Endothelial cell of umbilical vein (primary cell): ENCODE results near the gene TMEM42. TPM values are rescaled to one million over a fixed set of nuclear protein-coding genes. Genes with fewer than 3 reads are reported as not detected.

Source experiments
- BruUV-seq: library from RNA; stranded (reverse); fragments of 400-500 nt; replicated peaks from 2 replicates; lab custom pipeline; 2021; lab: Mats Ljungman, UMichigan
- CTCF ChIA-PET: fragments of 300-600, 350-600 bp; sonication (Branson Sonifier 250); formaldehyde crosslinking; loops from one replicate; lab custom pipeline; 2021; ENCODE audit warnings: antibody characterized with exemption, inconsistent platforms; lab: Charles Lee
- POLR2A ChIA-PET: fragments of 300-600, 350-600 bp; sonication (Branson Sonifier 250); formaldehyde crosslinking; loops from one replicate; lab custom pipeline; 2021; ENCODE audit warnings: antibody characterized with exemption, inconsistent platforms; lab: Charles Lee
- DNase-seq: peaks from one replicate; pipeline ENCODE4 v3.0.0-alpha.2; 2011; ENCODE audit warnings: low read depth, low spot score
- FAIRE-seq: peaks from 2 replicates; lab custom pipeline; 2011; peaks lifted over from hg19 to GRCh38; lab: Jason Lieb, UNC
- H2AFZ ChIP-seq: 2 replicates; pipeline ENCODE4 v1.6.0; 2012; ENCODE audit warnings: low read depth, low read length, control low read depth, inconsistent platforms
- H3K27ac ChIP-seq: 2 replicates; pipeline ENCODE4 v1.5.1; 2011; ENCODE audit warnings: low read depth, mild to moderate bottlenecking, control low read depth, low read length, moderate library complexity; ENCODE audit not compliant: insufficient read depth
- H3K27me3 ChIP-seq, 2 experiments: 2 replicates each; pipeline versions ENCODE4 v1.6.0 to v1.6.1; 2011; ENCODE audit warnings: low read length in 2 of 2, mixed read lengths in 1 of 2; ENCODE audit not compliant: control insufficient read depth in 2 of 2, insufficient read depth in 2 of 2
- H3K36me3 ChIP-seq, 2 experiments: 2 replicates in 1 of 2; 3 replicates in 1 of 2; pipeline ENCODE4 v1.5.1; 2011; ENCODE audit warnings: low read length in 2 of 2, mild to moderate bottlenecking in 1 of 2, moderate library complexity in 1 of 2; ENCODE audit not compliant: control insufficient read depth in 2 of 2, insufficient read depth in 2 of 2; ENCODE audit errors: extremely low read depth in 1 of 2
- H3K4me1 ChIP-seq: 3 replicates; pipeline ENCODE4 v1.5.1; 2011; ENCODE audit warnings: mild to moderate bottlenecking, low read length; ENCODE audit not compliant: control insufficient read depth, insufficient read depth; ENCODE audit errors: extremely low read depth
- H3K4me2 ChIP-seq: 2 replicates; pipeline ENCODE4 v1.6.1; 2011; ENCODE audit warnings: low read length, control low read depth, mixed read lengths; ENCODE audit not compliant: insufficient read depth
- H3K4me3 ChIP-seq, 3 experiments: fragments of 200-600 bp in 1 of 3; sonication (generic), shearing (Covaris generic) in 1 of 3; replicated peaks in 1 of 3; 2 replicates each; pipeline ENCODE4 v1.5.1; 2011 to 2016; ENCODE audit warnings: control low read depth in 3 of 3, low read length in 3 of 3, mild to moderate bottlenecking in 2 of 3, inconsistent platforms in 1 of 3, low read depth in 1 of 3, moderate library complexity in 1 of 3; ENCODE audit not compliant: insufficient read depth in 1 of 3
- H3K79me2 ChIP-seq: 2 replicates; pipeline ENCODE4 v1.6.0; 2012; ENCODE audit warnings: low read length, inconsistent platforms; ENCODE audit not compliant: control insufficient read depth, insufficient read depth
- H3K9ac ChIP-seq: replicated peaks from 2 replicates; pipeline ENCODE3; 2011; ENCODE audit warnings: low read length, control low read depth; ENCODE audit not compliant: insufficient read depth; ENCODE audit errors: extremely low read depth
- H3K9me1 ChIP-seq: replicated peaks from 3 replicates; pipeline ENCODE4 v1.6.0; 2011; ENCODE audit warnings: mild to moderate bottlenecking, low read length; ENCODE audit not compliant: control insufficient read depth, insufficient read depth; ENCODE audit errors: extremely low read depth
- H3K9me3 ChIP-seq: replicated peaks from 2 replicates; pipeline ENCODE4 v1.5.1; 2012; ENCODE audit warnings: low read length, inconsistent platforms; ENCODE audit not compliant: control insufficient read depth, insufficient read depth
- H4K20me1 ChIP-seq: replicated peaks from 2 replicates; pipeline ENCODE3; 2011; ENCODE audit warnings: mild to moderate bottlenecking, low read length; ENCODE audit not compliant: control insufficient read depth, insufficient read depth; ENCODE audit errors: extremely low read depth
- FOS ChIP-seq: IDR thresholded peaks from 2 replicates; pipeline ENCODE4 v1.6.1; 2011; ENCODE audit warnings: mild to moderate bottlenecking, low read length, moderate library complexity, borderline replicate concordance; ENCODE audit not compliant: insufficient read depth
- MYC ChIP-seq: IDR thresholded peaks from one replicate; pipeline ENCODE4 v1.6.1; 2011; ENCODE audit warnings: mild to moderate bottlenecking, low read depth, low read length
- dilution Hi-C: fragments of 300-500 bp; cut with MboI; formaldehyde crosslinking; loops from one replicate; pipeline ENCODE4 v1.15.0; 2019; ENCODE audit warnings: low sequenced_read_pairs; ENCODE audit not compliant: extremely low pct_ligation_motif_present
- intact Hi-C: fragments of 100-400 bp; cut with micrococcal nuclease; formaldehyde crosslinking; loops from one replicate; pipeline ENCODE4 v1.10.0; 2022
- polyA plus RNA-seq, 4 experiments: library from polyadenylated mRNA; depleted of rRNA in 3 of 4; stranded (reverse) in 3 of 4; unstranded in 1 of 4; fragments of >200 nt; gene quantifications; 2 replicates each; pipeline versions ENCODE4 v1.2.1 to v1.2.3, GENCODE V29; 2011 to 2012; ENCODE audit warnings: missing spikeins in 1 of 4
- total RNA-seq: library from RNA; stranded (reverse); gene quantifications from 2 replicates; pipeline ENCODE4 v1.2.3, GENCODE V29; 2021

The TMEM42 gene
- total and polyA plus RNA-seq, 2 donors (not counting 3 experiments of a cell fraction or from before 2014, with no cell fraction given), result 10.6 to 46.4 TPM

GRCh38 chr3:44893097-44893496 is 31.4 kb downstream of the TMEM42 start:
- Histone ChIP-seq H3K27ac (no peak overlapping the region), H3K79me2 (no peaks in the 10 kb centered on the region), H3K4me3 (no peak overlapping the region), H3K4me1 (no peaks in the 10 kb centered on the region), H3K9me1 (no peaks in the 10 kb centered on the region), H3K9me3 (no peaks in the 10 kb centered on the region), H2AFZ (no peak overlapping the region), H3K36me3 (no peaks in the 10 kb centered on the region), H3K27me3 (no peaks in the 10 kb centered on the region), H4K20me1 (no peaks in the 10 kb centered on the region), H3K4me2 (no peak overlapping the region), H3K9ac (no peak overlapping the region)
- no peak for TF ChIP-seq MYC
- ChIA-PET POLR2A (no interaction called here), CTCF (interaction anchor here (0.8 kb wide), 1 partner anchor 22 kb away, joined by 3 read pairs; no protein-coding TSS in a partner anchor)
- DNase-seq, result no peak
- no peak for FAIRE-seq
- dilution Hi-C loops, result no loop called here
- BruUV-seq, result no TSS peak
- intact Hi-C loops, result no loop called here

- Histone ChIP-seq H3K4me3 (no peak overlapping the region), H4K20me1 (no peaks in the 10 kb centered on the region), H3K4me1 (no peaks in the 10 kb centered on the region), H3K9me1 (no peaks in the 10 kb centered on the region), H3K9ac (no peak overlapping the region), H3K9me3 (no peaks in the 10 kb centered on the region), H3K27me3 (no peaks in the 10 kb centered on the region), H2AFZ (no peak overlapping the region), H3K79me2 (no peaks in the 10 kb centered on the region), H3K36me3 (no peaks in the 10 kb centered on the region), H3K4me2 (no peak overlapping the region), H3K27ac (no peak overlapping the region)
- no peak for DNase-seq
- dilution Hi-C loops (no loop called here), intact Hi-C loops (no loop called here)
- no TSS peak for BruUV-seq
- TF ChIP-seq FOS, result no peak
- CTCF ChIA-PET, result interaction anchor here (1.2 kb wide), 1 partner anchor 9 kb away, joined by 3 read pairs; no protein-coding TSS in a partner anchor
- FAIRE-seq, result peak; percentile 12
- POLR2A ChIA-PET, result interaction anchor here (0.8 kb wide), 1 partner anchor 666 kb away, joined by 11 read pairs; no protein-coding TSS in a partner anchor
Observed at GRCh38 chr3:44894485-44894884, 32.8 kb downstream of the TMEM42 start.
